H9 (cell line): ENCODE measurements around the gene PNPLA2. TPM values are rescaled to one million over a fixed set of nuclear protein-coding genes. Genes with fewer than 3 reads are reported as not detected.

Experiments
- DNase-seq: peaks from one replicate; pipeline ENCODE4 v3.0.0-alpha.2; 2017
- H2AFZ ChIP-seq: one replicate; pipeline ENCODE4 v1.6.1; 2013; ENCODE audit warnings: mild to moderate bottlenecking, low read length, control low read depth, moderate library complexity
- H2AK5ac ChIP-seq: 2 replicates; pipeline ENCODE4 v1.6.1; 2013; ENCODE audit warnings: low read length, control low read depth, mixed read lengths; ENCODE audit not compliant: insufficient read length
- H2BK120ac ChIP-seq: one replicate; pipeline ENCODE4 v1.6.1; 2013; ENCODE audit warnings: low read depth, mild to moderate bottlenecking, low read length, control low read depth, inconsistent platforms; ENCODE audit not compliant: poor library complexity, severe bottlenecking
- H2BK12ac ChIP-seq: 2 replicates; pipeline ENCODE4 v1.6.1; 2013; ENCODE audit warnings: low read length, control low read depth, mixed read lengths, low read depth; ENCODE audit not compliant: insufficient read length
- H2BK15ac ChIP-seq: 2 replicates; pipeline ENCODE4 v1.6.1; 2013; ENCODE audit warnings: low read depth, low read length, control low read depth
- H2BK20ac ChIP-seq: one replicate; pipeline ENCODE4 v1.6.1; 2013; ENCODE audit warnings: low read depth, mild to moderate bottlenecking, low read length, control low read depth, inconsistent platforms; ENCODE audit not compliant: poor library complexity, severe bottlenecking
- H2BK5ac ChIP-seq: 2 replicates; pipeline ENCODE4 v1.6.1; 2013; ENCODE audit warnings: low read length, control low read depth, mixed read lengths; ENCODE audit not compliant: insufficient read length
- H3K14ac ChIP-seq: 2 replicates; pipeline ENCODE4 v1.6.1; 2013; ENCODE audit warnings: low read length, control low read depth; ENCODE audit not compliant: insufficient read depth
- H3K18ac ChIP-seq: 2 replicates; pipeline ENCODE4 v1.6.1; 2013; ENCODE audit warnings: low read depth, mild to moderate bottlenecking, mixed read lengths, low read length, control low read depth; ENCODE audit not compliant: insufficient read length
- H3K23ac ChIP-seq: 2 replicates; pipeline ENCODE4 v1.6.1; 2013; ENCODE audit warnings: low read length, control low read depth, mixed read lengths, low read depth; ENCODE audit not compliant: insufficient read length
- H3K23me2 ChIP-seq: 2 replicates; pipeline ENCODE4 v1.6.1; 2013; ENCODE audit warnings: low read depth, mild to moderate bottlenecking, mixed read lengths, low read length, control low read depth; ENCODE audit not compliant: insufficient read length, poor library complexity, severe bottlenecking
- H3K27ac ChIP-seq: 2 replicates; pipeline ENCODE4 v1.5.1; 2013; ENCODE audit warnings: low read length, control low read depth, mixed read lengths, low read depth; ENCODE audit not compliant: insufficient read length
- H3K27me3 ChIP-seq: 2 replicates; pipeline ENCODE4 v1.6.1; 2013; ENCODE audit warnings: low read length, control low read depth, inconsistent platforms; ENCODE audit not compliant: insufficient read depth
- H3K4ac ChIP-seq: 2 replicates; pipeline ENCODE4 v1.6.1; 2013; ENCODE audit warnings: low read depth, mild to moderate bottlenecking, control low read depth, inconsistent platforms, low read length, moderate library complexity
- H3K4me1 ChIP-seq: 2 replicates; pipeline ENCODE4 v1.6.1; 2013; ENCODE audit warnings: low read length, control low read depth, inconsistent platforms; ENCODE audit not compliant: insufficient read depth
- H3K4me2 ChIP-seq: 2 replicates; pipeline ENCODE4 v1.6.1; 2013; ENCODE audit warnings: low read length, control low read depth, mixed read lengths; ENCODE audit not compliant: insufficient read length, insufficient read depth
- H3K56ac ChIP-seq: 2 replicates; pipeline ENCODE4 v1.6.1; 2013; ENCODE audit warnings: low read depth, mild to moderate bottlenecking, mixed read lengths, low read length, control low read depth; ENCODE audit not compliant: insufficient read length
- H3K79me1 ChIP-seq: 2 replicates; pipeline ENCODE4 v1.6.1; 2013; ENCODE audit warnings: low read depth, mild to moderate bottlenecking, moderate library complexity, low read length, control low read depth, inconsistent platforms; ENCODE audit not compliant: insufficient read depth, poor library complexity, severe bottlenecking
- H3K79me2 ChIP-seq: 2 replicates; pipeline ENCODE4 v1.6.1; 2013; ENCODE audit warnings: low read length, control low read depth, inconsistent platforms; ENCODE audit not compliant: insufficient read depth
- H3K9ac ChIP-seq: 2 replicates; pipeline ENCODE4 v1.6.1; 2013; ENCODE audit warnings: low read length, control low read depth, mixed read lengths; ENCODE audit not compliant: insufficient read length; ENCODE audit errors: extremely low read depth
- H3K9me3 ChIP-seq: one replicate; pipeline ENCODE4 v1.6.1; 2013; ENCODE audit warnings: low read depth, low read length, inconsistent platforms; ENCODE audit not compliant: control insufficient read depth
- H3T11ph ChIP-seq: one replicate; pipeline ENCODE4 v1.6.1; 2013; ENCODE audit warnings: mild to moderate bottlenecking, low read length, control low read depth, inconsistent platforms
- H4K20me1 ChIP-seq: one replicate; pipeline ENCODE4 v1.6.1; 2013; ENCODE audit not compliant: control insufficient read depth, insufficient read length, insufficient read depth
- H4K5ac ChIP-seq: 2 replicates; pipeline ENCODE4 v1.6.1; 2013; ENCODE audit warnings: low read depth, mild to moderate bottlenecking, mixed read lengths, low read length, control low read depth; ENCODE audit not compliant: insufficient read length
- H4K8ac ChIP-seq: replicated peaks from 2 replicates; pipeline ENCODE4 v1.6.1; 2013; ENCODE audit warnings: low read length, control low read depth, mixed read lengths, low read depth; ENCODE audit not compliant: insufficient read length
- H4K91ac ChIP-seq: 2 replicates; pipeline ENCODE4 v1.6.1; 2013; ENCODE audit warnings: low read depth, mild to moderate bottlenecking, moderate library complexity, mixed read lengths, low read length, control low read depth; ENCODE audit not compliant: insufficient read length
- H3K27ac Mint-ChIP-seq, 3 experiments: 2 replicates in 2 of 3; 3 replicates in 1 of 3; pipeline ENCODE4 v1.8.0; 2020 to 2021; ENCODE audit warnings: mixed read lengths in 3 of 3, mild to moderate bottlenecking in 1 of 3, moderate library complexity in 1 of 3
- H3K27me3 Mint-ChIP-seq: 2 replicates; pipeline ENCODE4 v1.8.0; 2021; ENCODE audit warnings: low read depth, mild to moderate bottlenecking, moderate library complexity, mixed read lengths
- H3K36me3 Mint-ChIP-seq, 3 experiments: 2 replicates in 2 of 3; 3 replicates in 1 of 3; pipeline ENCODE4 v1.8.0; 2020 to 2021; ENCODE audit warnings: low read depth in 3 of 3, mixed read lengths in 3 of 3; ENCODE audit not compliant: insufficient read depth in 1 of 3
- H3K4me1 Mint-ChIP-seq, 2 experiments: 2 replicates each; pipeline ENCODE4 v1.8.0; 2020; ENCODE audit warnings: mixed read lengths in 2 of 2
- H3K4me3 Mint-ChIP-seq, 2 experiments: 2 replicates in 1 of 2; 3 replicates in 1 of 2; pipeline ENCODE4 v1.8.0; 2020 to 2021; ENCODE audit warnings: mild to moderate bottlenecking in 2 of 2, mixed read lengths in 2 of 2, moderate library complexity in 1 of 2
- H3K9me3 Mint-ChIP-seq, 2 experiments: 2 replicates in 1 of 2; 3 replicates in 1 of 2; pipeline ENCODE4 v1.8.0; 2020; ENCODE audit warnings: mild to moderate bottlenecking in 2 of 2, mixed read lengths in 2 of 2, moderate library complexity in 1 of 2
- WGBS: extraction: QIAGEN DNeasy Blood & Tissue Kit; methylation state at CpG from one replicate; pipeline ENCODE4 v1.1.7; 2013; ENCODE audit warnings: missing lambda C conversion rate, low lambda C conversion rate, mixed read lengths; ENCODE audit not compliant: insufficient read length; ENCODE audit errors: extremely low coverage; 5-methylcytosine and 5-hydroxymethylcytosine counted together
- total RNA-seq: library from RNA; stranded (reverse); gene quantifications from 2 replicates; pipeline ENCODE4 v1.2.1, GENCODE V29; 2021
- TF ChIP-seq, protein P1 (sequence below): fragments of 200-600 bp; sonication (generic); conservative IDR thresholded peaks from 3 replicates; pipeline ENCODE4 v1.8.0; 2021; ENCODE audit warnings: antibody characterized with exemption, mild to moderate bottlenecking

Gene PNPLA2
- total RNA-seq, 1 experiment from 2014 or later: 67.3 TPM

DNA sequence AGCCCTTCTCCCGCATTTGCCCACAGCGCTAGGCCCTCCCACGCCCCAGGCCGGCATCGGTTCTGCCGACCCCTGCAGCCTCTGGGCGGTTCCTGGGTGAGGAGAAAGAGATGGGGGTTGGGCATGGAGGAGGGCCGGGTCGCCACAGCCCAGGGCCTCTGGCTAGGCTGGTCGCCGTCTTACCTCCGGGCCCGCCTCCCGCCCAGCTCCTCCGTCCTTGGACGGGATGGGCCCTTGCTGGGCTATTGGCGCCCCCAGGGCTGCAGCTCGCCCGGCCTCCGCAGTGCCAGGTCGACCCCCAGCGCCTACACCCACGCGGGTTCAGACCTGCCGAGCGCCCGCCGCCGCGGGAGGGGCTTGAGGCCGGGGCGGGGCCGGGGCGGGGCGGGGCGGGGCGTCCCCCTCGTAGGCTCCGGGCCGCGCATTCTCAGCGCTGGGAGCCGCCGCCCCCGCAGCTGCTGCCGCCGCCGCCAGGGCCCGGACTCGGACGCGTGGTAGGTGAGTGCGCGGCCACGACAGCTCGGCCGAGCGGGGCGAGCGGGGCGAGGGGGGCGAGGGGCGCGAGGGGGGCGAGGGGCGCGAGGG lies 13.9 kb downstream of the PNPLA2 start, which contains the start of gene CD151:
CD151 (plus strand) TSS at position 424 of the 585 bp plus-strand sequence. CDS start 3,118 bp downstream, outside the sequence.
- Histone ChIP-seq H4K8ac (no peak within 1 kb of the TSS), H3K27ac (no peak within 1 kb of the TSS)
- no CpG with 5 or more reads among the region's 67 CpGs for WGBS

More for the DNA sequence above, 13.9 kb downstream of the PNPLA2 start, which contains the start of gene CD151:
- Mint-ChIP-seq H3K27ac (no peak within 1 kb of the TSS), H3K4me3 (peak within 1 kb of the TSS; percentile 65 to 79), H3K9me3 (no peaks in the 10 kb centered on the region), H3K4me1 (peaks cover 34 to 45% of the 10 kb centered on the region in 2 experiments), H3K27me3 (peaks cover 33% of the 10 kb centered on the region), H3K36me3 (peaks cover 6 to 18% (median 12%) of the 10 kb centered on the region in 3 experiments; a peak in 5 of 7 replicates)
- no peak within 1 kb of the TSS for H2BK5ac ChIP-seq
- H3K9ac ChIP-seq: no peak within 1 kb of the TSS
- no peaks in the 10 kb centered on the region for H4K20me1 ChIP-seq
- H2BK20ac ChIP-seq: no peak within 1 kb of the TSS
- H3K79me1 ChIP-seq: no peaks in the 10 kb centered on the region
- no peak within 1 kb of the TSS for H3K23ac ChIP-seq
- no peaks in the 10 kb centered on the region for H3K79me2 ChIP-seq
- H2BK15ac ChIP-seq: no peak within 1 kb of the TSS
- no peak within 1 kb of the TSS for H2AFZ ChIP-seq
- no peak within 1 kb of the TSS for H4K91ac ChIP-seq
- no peak within 1 kb of the TSS for H2AK5ac ChIP-seq
- H3K27me3 ChIP-seq: peaks cover 9% of the 10 kb centered on the region; the same call in 1 of the 2 replicates
- peak; percentile 79 for DNase-seq
- H3K14ac ChIP-seq: 0 out of 2 replicates have a peak within 1 kb of the TSS, but pooled peaks have one; percentile 24
- H3K4ac ChIP-seq: no peak within 1 kb of the TSS
- H3K56ac ChIP-seq: no peak within 1 kb of the TSS
- H3K4me1 ChIP-seq: no peaks in the 10 kb centered on the region; the same call in 1 of the 2 replicates
- no peak within 1 kb of the TSS for H2BK120ac ChIP-seq
- H3K9me3 ChIP-seq: no peaks in the 10 kb centered on the region
- H2BK12ac ChIP-seq: no peak within 1 kb of the TSS
- H3K23me2 ChIP-seq: peaks cover 27% of the 10 kb centered on the region
- TF ChIP-seq, protein P1, sequence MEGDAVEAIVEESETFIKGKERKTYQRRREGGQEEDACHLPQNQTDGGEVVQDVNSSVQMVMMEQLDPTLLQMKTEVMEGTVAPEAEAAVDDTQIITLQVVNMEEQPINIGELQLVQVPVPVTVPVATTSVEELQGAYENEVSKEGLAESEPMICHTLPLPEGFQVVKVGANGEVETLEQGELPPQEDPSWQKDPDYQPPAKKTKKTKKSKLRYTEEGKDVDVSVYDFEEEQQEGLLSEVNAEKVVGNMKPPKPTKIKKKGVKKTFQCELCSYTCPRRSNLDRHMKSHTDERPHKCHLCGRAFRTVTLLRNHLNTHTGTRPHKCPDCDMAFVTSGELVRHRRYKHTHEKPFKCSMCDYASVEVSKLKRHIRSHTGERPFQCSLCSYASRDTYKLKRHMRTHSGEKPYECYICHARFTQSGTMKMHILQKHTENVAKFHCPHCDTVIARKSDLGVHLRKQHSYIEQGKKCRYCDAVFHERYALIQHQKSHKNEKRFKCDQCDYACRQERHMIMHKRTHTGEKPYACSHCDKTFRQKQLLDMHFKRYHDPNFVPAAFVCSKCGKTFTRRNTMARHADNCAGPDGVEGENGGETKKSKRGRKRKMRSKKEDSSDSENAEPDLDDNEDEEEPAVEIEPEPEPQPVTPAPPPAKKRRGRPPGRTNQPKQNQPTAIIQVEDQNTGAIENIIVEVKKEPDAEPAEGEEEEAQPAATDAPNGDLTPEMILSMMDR: no peak; the same call in 2 of the 3 replicates
- H3T11ph ChIP-seq: no peak within 1 kb of the TSS
- H4K5ac ChIP-seq: no peak within 1 kb of the TSS
- peak within 1 kb of the TSS; percentile 57 for H3K4me2 ChIP-seq
- H3K18ac ChIP-seq: no peak within 1 kb of the TSS
